GM15510 (cell line): ENCODE measurements around the gene GK.

Source experiments
- POLR2A ChIP-seq: IDR thresholded peaks from 3 replicates; pipeline ENCODE4 v1.6.1; 2011; ENCODE audit warnings: borderline replicate concordance; ENCODE audit not compliant: insufficient read length; ENCODE audit errors: extremely low read depth

Gene GK

DNA sequence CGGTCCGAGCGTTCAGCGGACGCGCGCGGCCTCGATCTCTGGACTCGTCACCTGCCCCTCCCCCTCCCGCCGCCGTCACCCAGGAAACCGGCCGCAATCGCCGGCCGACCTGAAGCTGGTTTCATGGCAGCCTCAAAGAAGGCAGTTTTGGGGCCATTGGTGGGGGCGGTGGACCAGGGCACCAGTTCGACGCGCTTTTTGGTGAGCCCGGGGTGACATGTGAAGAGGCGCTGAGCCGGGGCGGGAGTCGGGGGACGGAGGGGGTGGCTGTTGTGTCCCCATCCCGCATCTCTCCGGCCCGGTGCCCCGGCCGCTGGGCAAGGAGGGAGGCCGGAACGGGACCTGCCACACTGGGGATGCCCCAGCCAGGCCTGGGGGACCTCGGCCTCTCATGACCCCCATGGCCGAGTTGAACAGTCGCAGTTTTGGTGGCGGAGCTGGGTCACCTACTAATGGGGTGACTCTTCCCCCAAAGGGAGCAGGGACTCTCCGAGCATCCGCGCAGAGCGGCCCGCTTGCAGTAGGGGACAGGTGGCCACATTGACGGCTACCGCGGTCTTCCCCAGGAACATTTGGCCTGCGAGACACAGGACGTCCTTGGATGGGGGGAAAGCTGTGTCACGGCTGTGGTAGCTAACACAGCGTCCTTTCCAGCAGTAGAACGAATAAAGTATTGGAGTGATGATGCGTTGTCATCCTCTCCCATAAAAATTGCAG lies at the start of gene GK:
Gene GK (plus strand): TSS at position 9 of the 717 bp plus-strand sequence. CDS start 115 bp downstream, at position 124.
- TF ChIP-seq POLR2A: no peak

GRCh38 chrX:30607155-30607554 lies 46.1 kb upstream of the GK start:
- TF ChIP-seq POLR2A: no peak

GRCh38 chrX:30610026-30610425 lies 43.2 kb upstream of the GK start:
- no peak for TF ChIP-seq POLR2A

- TF ChIP-seq POLR2A: no peak
These were observed 41.0 kb upstream of the GK start for GRCh38 chrX:30612250-30612655.

- no peak for TF ChIP-seq POLR2A
These were observed 39.5 kb upstream of the GK start for GRCh38 chrX:30613721-30614120.

GRCh38 chrX:30615229-30615628 lies 38.0 kb upstream of the GK start:
- TF ChIP-seq POLR2A: no peak

GRCh38 chrX:30618160-30618765 lies 35.0 kb upstream of the GK start:
- no peak for TF ChIP-seq POLR2A

- TF ChIP-seq POLR2A: no peak
These were observed 33.1 kb upstream of the GK start for GRCh38 chrX:30620125-30620524.

- TF ChIP-seq POLR2A: no peak
These were observed 32.1 kb upstream of the GK start for GRCh38 chrX:30620980-30621618.

GRCh38 chrX:30622361-30622760 lies 30.9 kb upstream of the GK start:
- no peak for TF ChIP-seq POLR2A

DNA sequence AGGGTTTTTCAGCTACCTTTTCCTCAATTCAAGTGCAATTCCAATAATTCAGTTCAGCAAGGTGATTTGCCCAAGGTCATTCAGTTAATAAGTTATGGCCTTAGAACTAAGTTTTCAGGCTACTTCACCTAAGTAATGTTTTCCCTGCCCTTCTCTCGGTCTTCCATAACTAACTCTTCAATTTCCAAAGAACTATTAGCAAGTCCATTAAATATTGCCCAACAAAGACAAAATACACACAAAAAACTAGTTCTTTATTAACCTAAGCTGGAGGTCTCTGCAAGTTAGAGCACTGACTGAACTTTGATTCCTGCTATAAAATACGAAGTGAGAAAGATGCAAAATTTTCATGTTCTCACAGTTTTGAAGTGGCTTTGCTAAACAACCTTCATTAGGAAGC lies 26.8 kb upstream of the GK start:
- TF ChIP-seq POLR2A: no peak

DNA sequence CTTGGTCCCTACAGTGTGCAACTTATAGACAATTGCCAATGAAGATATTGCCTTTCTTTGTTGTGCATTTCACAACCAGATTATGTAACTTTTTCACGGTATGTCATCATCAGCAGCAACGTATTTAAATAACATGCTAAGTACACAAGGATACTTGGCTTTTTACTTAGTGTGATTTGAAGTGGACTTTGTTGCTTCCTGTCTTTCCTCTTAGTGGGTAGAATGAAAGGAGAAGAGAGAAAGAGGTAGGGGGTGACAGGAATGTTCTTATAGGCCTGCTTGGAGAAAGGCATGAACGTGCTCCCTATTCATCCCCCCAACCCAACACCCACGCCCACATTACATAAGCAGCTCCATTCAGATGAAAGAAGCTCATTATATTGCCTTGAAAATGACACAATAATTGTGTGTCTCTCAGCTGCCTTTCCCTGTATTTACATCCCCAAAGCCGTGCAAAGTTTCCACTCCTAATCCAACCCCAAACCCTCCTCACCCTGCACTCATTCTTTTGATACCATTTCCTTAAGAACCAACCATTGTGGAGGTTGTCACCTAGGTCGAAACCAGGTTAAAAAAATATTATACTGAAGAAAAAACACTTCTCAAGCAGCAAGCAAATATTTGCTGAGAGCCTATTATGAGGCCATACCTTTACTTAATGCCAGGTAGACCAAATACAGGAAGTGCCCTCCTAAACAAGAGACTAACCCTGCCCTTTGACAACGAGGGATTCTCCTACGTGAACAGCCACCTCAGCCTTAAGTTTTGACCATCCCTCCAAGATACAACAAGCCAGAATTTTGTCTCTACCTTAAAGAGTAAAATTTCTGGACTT lies 25.2 kb upstream of the GK start:
- no peak for TF ChIP-seq POLR2A

GRCh38 chrX:30635630-30636029 lies 17.6 kb upstream of the GK start:
- no peak for TF ChIP-seq POLR2A

DNA sequence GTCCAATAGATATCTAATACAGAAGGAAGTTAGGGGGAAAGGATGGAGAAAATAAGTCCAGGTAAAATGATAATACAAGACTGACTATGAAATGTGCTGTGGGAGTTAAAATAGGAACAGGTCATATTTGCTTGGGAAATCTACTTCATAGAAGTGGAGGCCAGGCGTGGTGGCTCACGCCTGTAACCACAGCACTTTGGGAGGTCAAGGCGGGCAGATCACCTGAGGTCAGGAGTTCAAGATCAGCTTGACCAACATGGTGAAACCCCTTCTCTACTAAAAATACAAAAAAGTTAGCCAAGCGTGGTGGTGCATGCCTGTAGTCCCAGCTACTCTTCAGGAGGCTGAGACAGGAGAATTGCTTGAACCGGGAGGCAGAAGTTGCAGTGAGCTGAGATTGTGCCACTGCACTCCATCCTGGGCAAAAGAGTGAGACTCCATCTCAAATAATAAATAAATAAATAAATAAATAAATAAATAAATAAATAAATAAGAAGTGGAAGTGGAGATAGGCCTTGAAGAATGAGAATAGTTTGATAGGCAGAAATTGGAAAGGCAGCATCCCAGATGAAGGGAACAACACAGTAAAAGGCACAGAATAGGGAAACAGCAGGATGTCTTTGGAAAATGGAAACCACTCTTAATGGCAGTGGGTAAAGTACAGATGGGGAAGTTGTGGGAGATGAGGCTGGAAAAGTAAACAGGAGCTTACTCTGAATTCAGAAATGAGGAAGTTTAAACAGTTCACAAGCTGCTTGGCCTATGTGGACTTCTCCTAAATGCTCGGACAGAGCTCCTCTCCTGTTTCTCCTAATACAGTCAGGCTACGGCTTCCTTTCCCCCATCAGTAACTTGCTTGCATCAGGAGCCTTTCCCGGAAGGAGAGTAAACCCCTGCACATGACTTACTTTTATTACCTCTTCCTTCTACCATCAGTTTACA lies 15.1 kb upstream of the GK start:
- TF ChIP-seq POLR2A: no peak
